A549 (cell line): ENCODE measurements around the gene SLC11A2.

Experiments used
- CHD4 ChIP-seq: fragments of 200-600 bp; sonication (generic); IDR thresholded peaks from 2 replicates; pipeline ENCODE4 v1.6.1; 2016; ENCODE audit warnings: antibody characterized with exemption, mild to moderate bottlenecking, borderline replicate concordance
- EP300 ChIP-seq, 2 experiments: fragments of >200 bp; sonication (Bioruptor Twin); formaldehyde crosslinking; IDR thresholded peaks; 2 replicates in 1 of 2; 3 replicates in 1 of 2; pipeline ENCODE4 v1.6.1; 2016 to 2017
- HMGXB4 ChIP-seq: fragments of 250-450 bp; sonication (Bioruptor Pico); IDR thresholded peaks from 2 replicates; pipeline ENCODE4 v1.5.0; 2021; ENCODE audit warnings: mild to moderate bottlenecking, moderate library complexity, borderline replicate concordance
- KDM5A ChIP-seq: fragments of 200-600 bp; sonication (generic); IDR thresholded peaks from 2 replicates; pipeline ENCODE4 v1.6.1; 2016; ENCODE audit warnings: antibody characterized with exemption, mild to moderate bottlenecking
- MAFK ChIP-seq: fragments of 450-650 bp; IDR thresholded peaks from 2 replicates; pipeline ENCODE4 v1.6.1; 2014; ENCODE audit not compliant: partially characterized antibody
- POLR2A ChIP-seq: IDR thresholded peaks from 2 replicates; pipeline ENCODE4 v1.6.1; 2012; ENCODE audit warnings: mild to moderate bottlenecking, low read length
- SREBF2 ChIP-seq: fragments of 450-650 bp; IDR thresholded peaks from 2 replicates; pipeline ENCODE4 v1.6.1; 2014; ENCODE audit warnings: mild to moderate bottlenecking, moderate library complexity
- TP53 ChIP-seq: fragments of 250-450 bp; sonication (Bioruptor Pico); IDR thresholded peaks from 2 replicates; pipeline ENCODE4 v1.5.0; 2021; ENCODE audit warnings: mild to moderate bottlenecking, moderate library complexity
- USF2 ChIP-seq: fragments of 450-650 bp; IDR thresholded peaks from 2 replicates; pipeline ENCODE4 v1.6.1; 2014; ENCODE audit warnings: antibody characterized with exemption
- TF ChIP-seq, protein P1 (sequence below): fragments of >200 bp; sonication (Bioruptor Twin); formaldehyde crosslinking; IDR thresholded peaks from 3 replicates; pipeline ENCODE4 v1.5.1; 2016
- TF ChIP-seq, protein P2 (sequence below): fragments of 200-600 bp; sonication (generic); IDR thresholded peaks from 2 replicates; pipeline ENCODE4 v1.6.1; 2016; ENCODE audit warnings: antibody characterized with exemption, mild to moderate bottlenecking, moderate library complexity

GRCh38 chr12:50990791-50991190 lies 35.4 kb downstream of the SLC11A2 start:
- TF ChIP-seq, protein P1, sequence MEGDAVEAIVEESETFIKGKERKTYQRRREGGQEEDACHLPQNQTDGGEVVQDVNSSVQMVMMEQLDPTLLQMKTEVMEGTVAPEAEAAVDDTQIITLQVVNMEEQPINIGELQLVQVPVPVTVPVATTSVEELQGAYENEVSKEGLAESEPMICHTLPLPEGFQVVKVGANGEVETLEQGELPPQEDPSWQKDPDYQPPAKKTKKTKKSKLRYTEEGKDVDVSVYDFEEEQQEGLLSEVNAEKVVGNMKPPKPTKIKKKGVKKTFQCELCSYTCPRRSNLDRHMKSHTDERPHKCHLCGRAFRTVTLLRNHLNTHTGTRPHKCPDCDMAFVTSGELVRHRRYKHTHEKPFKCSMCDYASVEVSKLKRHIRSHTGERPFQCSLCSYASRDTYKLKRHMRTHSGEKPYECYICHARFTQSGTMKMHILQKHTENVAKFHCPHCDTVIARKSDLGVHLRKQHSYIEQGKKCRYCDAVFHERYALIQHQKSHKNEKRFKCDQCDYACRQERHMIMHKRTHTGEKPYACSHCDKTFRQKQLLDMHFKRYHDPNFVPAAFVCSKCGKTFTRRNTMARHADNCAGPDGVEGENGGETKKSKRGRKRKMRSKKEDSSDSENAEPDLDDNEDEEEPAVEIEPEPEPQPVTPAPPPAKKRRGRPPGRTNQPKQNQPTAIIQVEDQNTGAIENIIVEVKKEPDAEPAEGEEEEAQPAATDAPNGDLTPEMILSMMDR = no peak
- TF ChIP-seq CHD4 (no peak), KDM5A (no peak), POLR2A (no peak), HMGXB4 (no peak), SREBF2 (no peak), TP53 (CRISPR knock-in tag) (no peak), USF2 (no peak), EP300 (IDR thresholded peaks at IDR 0.05) (no peak), MAFK (no peak)
- TF ChIP-seq, protein P2, sequence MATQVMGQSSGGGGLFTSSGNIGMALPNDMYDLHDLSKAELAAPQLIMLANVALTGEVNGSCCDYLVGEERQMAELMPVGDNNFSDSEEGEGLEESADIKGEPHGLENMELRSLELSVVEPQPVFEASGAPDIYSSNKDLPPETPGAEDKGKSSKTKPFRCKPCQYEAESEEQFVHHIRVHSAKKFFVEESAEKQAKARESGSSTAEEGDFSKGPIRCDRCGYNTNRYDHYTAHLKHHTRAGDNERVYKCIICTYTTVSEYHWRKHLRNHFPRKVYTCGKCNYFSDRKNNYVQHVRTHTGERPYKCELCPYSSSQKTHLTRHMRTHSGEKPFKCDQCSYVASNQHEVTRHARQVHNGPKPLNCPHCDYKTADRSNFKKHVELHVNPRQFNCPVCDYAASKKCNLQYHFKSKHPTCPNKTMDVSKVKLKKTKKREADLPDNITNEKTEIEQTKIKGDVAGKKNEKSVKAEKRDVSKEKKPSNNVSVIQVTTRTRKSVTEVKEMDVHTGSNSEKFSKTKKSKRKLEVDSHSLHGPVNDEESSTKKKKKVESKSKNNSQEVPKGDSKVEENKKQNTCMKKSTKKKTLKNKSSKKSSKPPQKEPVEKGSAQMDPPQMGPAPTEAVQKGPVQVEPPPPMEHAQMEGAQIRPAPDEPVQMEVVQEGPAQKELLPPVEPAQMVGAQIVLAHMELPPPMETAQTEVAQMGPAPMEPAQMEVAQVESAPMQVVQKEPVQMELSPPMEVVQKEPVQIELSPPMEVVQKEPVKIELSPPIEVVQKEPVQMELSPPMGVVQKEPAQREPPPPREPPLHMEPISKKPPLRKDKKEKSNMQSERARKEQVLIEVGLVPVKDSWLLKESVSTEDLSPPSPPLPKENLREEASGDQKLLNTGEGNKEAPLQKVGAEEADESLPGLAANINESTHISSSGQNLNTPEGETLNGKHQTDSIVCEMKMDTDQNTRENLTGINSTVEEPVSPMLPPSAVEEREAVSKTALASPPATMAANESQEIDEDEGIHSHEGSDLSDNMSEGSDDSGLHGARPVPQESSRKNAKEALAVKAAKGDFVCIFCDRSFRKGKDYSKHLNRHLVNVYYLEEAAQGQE = no peak
